ENCODE data around the gene CYTH1.

CYTH1 gene

DNA sequence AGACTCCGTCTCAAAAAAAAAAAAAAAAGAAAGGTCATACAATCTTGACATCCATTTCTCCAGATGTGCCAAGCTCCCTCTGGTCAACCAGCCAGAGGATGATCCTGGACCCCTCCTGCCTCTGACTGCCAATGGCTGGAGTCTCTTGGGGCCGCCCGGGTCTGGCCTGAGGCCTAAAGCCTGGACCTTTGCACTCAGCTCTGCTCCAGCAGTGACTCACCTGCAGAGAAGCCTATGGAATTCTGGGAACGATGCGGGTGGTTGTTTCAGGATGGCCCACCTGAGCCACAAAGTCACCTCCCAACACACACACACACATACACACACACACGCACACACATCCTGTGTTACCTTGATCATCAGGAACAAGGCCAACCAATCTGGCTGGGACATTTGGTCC, 140.8 kb downstream of the CYTH1 start:
- DNase-seq: no peak

DNA sequence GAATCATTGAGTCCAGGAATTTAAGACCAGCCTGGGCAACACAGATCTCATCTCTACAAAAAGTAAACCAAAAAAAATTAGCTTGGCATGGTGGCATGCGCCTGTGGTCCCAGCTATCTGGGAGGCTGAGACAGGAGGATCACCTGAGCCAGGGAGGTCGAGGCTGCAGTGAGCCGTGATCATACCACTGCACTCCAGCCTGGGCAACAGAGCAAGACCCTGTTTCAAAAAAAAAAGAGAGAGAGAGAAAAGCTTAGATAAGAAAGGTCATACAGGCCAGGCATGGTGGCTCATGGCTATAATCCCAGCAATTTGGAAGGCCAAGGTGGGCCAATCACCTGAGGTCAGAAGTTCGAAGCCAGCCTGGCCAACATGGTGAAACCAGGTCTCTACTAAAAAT, 141.4 kb downstream of the CYTH1 start:
- no peak for DNase-seq

DNA sequence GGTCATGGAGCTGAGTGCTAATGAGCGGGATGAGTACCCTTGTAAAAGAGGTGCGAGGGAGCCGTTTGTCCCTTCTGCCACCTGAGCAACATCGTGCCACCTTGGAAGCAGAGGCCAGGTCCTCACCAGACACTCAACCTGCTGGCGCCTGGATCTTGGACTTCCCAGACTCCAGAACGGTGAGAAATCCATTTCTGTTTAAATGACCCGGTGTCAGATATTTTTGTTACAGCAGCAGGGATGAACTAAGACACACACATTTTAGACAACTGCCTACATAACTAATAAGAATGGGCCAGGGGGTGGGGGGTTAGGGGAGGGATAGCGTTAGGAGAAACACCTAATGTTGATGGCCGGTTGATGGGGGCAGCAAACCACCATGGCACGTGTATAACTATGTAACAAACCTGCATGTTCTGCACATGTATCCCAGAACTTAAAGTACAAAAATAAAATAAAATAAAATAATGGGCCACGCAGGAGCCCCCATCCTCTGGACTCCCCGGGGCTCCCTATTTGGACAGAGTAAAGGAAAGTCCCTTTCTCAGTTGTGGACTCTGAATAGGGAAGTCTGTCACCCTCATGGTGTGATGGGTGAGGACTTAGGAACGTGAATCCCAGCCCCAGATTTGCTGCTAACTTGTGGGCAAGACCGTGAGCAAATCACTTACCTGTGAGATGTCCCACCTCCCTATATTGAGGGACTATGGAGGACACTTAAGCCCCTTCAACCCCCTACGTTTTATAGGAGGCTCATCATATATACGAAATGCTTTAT, 144.2 kb downstream of the CYTH1 start:
- DNase-seq: no peak

DNA sequence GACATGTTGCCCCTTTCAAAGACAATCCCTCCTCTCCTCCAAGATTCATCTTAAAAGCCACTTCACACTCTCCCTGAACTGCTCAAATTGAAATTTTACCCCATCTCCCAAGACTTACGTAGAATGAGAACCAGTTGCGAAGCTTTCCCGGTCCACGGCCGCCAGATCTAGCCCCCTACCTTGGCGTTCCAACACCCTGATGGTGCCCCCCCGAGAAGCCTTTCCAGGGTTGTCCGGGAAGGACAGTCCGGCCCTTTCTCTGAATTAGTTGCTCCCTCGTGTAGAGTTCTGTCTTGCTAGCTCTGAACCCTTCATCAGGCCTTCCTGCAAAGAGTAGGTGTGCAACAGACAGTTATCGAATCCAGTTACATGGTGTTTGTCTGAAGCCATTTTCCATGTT, 144.9 kb downstream of the CYTH1 start:
- DNase-seq: no peak

DNA sequence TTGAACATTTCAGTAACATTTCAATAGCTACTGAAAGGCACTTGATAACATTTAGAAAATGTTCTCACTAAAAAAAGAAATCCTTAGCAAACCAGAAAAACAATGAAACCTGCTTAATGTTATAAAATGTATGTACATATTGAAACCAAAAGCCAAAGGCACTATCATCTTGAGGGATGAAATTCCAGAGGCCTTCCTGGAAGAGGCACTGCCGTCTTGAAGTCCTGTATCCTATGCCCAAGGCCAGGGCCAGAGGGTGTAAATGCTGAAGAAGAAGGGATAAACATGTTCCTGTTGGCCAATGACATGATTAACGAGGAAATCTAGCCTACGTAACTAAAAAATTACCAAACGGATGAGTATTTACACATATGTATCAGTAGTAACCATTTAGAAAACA, 147.9 kb downstream of the CYTH1 start:
- no peak for DNase-seq

DNA sequence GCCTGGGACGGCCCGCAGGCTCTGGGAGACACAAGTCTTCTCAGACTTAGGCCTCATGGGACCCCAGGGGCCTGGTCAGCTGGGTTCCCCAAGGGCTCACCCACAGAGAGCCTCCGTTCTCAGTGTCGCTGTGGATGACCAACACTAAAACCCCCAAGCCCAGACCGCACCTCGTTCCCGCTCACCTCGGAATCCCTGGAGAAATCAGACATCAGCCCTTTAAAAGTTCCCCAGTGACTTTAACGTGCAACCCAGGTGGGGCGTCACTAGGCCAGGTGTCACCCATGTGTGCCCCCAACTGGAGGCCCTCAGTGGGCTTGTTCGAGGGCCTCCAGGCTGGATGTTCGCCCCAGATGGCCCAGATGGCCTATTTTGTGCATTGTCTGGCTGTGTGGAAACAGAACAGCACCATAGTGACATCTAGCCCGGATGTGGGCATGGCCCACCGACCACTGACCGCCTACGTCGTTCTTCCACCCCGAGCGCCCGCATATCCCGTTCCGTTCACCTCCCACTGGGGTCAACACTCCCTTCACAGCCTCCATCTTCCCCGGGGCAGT, 152.6 kb downstream of the CYTH1 start:
- DNase-seq: no peak

DNA sequence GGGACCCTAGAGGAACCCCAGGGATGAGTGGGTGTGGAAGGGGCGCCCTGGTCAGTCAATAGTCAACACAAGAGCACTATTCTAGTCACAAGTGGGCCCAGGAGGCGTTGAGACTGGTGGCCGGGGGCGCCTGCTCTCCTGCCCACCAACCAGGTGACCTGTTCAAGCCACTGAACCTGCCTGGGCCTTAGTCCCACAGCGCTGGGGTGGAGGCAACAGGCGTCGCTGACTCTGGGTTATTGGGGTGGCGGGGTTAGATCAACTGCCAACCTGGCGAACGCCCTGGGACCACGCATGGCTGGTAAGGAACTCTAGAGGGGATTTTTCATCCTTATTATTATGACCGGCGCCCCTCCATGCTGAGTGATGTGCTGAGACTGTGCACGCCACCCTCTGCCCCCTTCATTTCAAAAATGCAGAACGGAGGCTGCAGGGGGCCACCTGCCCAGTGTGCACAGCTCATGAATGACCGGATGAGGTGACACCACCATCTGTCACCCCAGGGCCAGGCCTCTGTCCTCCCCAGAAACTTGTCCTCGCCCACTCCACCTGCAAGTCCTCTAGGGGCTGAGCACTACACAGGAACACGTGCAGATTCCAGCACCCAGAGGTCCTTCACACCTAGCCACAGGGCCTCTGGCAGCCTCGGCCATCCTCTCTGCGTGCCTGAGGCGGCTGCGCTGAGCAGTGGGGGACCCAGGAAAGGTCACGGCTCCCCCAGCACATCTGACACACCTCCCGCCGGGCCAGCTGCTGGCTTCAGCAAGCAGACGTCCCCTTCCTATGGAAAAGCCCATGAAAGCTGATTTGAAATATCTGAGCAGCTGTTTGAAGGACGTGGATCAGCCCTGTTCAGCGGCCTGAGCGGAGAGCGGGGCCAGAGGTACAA, 153.3 kb downstream of the CYTH1 start:
- DNase-seq: no peak

DNA sequence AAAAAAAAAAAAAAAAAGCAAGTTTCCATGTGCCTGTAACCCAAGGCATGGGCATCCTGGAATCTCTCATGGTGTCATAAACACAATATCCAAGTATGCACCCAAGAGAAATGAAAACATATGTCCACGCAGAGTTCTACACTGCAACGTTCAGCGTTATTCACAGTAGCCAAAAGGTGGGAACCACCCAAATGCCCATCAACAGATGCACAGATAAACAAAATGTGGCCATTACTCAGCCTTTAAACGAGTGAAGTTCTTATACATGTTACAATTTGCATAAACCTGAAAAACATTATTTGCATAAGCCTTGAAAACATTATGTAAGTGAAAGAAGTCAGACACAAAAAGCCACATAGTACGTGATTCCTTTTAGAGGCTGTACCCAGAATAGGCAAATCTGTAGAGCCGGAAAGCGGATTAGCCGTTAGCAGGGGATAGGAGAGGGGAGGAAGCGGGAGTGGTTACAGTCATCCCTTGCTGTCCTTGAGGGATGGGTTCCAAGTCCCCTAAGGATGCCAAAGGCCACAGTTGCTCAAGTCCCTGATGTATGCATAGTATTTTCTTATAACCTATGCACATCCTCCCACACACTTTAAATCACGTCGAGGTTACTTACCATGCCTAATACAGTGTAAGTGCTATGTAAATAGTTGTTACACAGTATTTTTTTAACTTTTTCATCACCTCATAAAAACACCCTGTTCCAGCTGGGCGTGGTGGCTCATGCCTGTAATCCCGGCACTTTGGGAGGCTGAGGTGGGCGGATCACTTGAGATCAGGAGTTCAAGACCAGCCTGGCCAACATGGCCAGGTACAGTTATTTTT, 157.5 kb downstream of the CYTH1 start:
- DNase-seq: no peak
